ENCODE data around the gene PHF2. TPM values are rescaled to one million over a fixed set of nuclear protein-coding genes. Genes with fewer than 3 reads are reported as not detected.

PHF2 gene
- total RNA-seq, 1 donor from 2014 or later = 27.4 TPM

- Histone ChIP-seq H3K9me3 (replicated peaks) (peaks cover 63% of the 10 kb centered on the region), H3K4me1 (no peaks in the 10 kb centered on the region), H3K27ac (replicated peaks) (no peak overlapping the region), H3K4me3 (no peak overlapping the region), H3K27me3 (ENCODE audit: low read depth) (peaks cover 26% of the 10 kb centered on the region), H3K36me3 (no peaks in the 10 kb centered on the region)
- DNase-seq = no peak
- intact Hi-C loops (cut with micrococcal nuclease) = no loop called here
- TF ChIP-seq CTCF (IDR thresholded peaks at IDR 0.05; ENCODE audit: borderline replicate concordance) = no peak
Measured at GRCh38 chr9:93701494-93702218, 125.3 kb downstream of the PHF2 start.

- Histone ChIP-seq H3K4me3 (no peak overlapping the region), H3K9me3 (replicated peaks) (peaks cover 67% of the 10 kb centered on the region), H3K27me3 (ENCODE audit: low read depth) (peaks cover 24% of the 10 kb centered on the region), H3K27ac (replicated peaks) (no peak overlapping the region), H3K36me3 (no peaks in the 10 kb centered on the region), H3K4me1 (no peaks in the 10 kb centered on the region)
- TF ChIP-seq CTCF (IDR thresholded peaks at IDR 0.05; ENCODE audit: borderline replicate concordance) = no peak
- no peak for DNase-seq
- intact Hi-C loops (cut with micrococcal nuclease) = no loop called here
Measured at GRCh38 chr9:93702261-93702660, 125.9 kb downstream of the PHF2 start.

GRCh38 chr9:93708289-93708986 lies 132.1 kb downstream of the PHF2 start:
- DNase-seq = no peak
- no peak overlapping the region for H3K4me3 ChIP-seq
- intact Hi-C loops (cut with micrococcal nuclease) = no loop called here

GRCh38 chr9:93708987-93709302 lies 132.6 kb downstream of the PHF2 start:
- Histone ChIP-seq H3K4me3 (no peak overlapping the region), H3K4me1 (no peaks in the 10 kb centered on the region), H3K9me3 (replicated peaks) (peaks cover 36% of the 10 kb centered on the region), H3K27ac (replicated peaks) (no peak overlapping the region), H3K27me3 (ENCODE audit: low read depth) (peaks cover 13% of the 10 kb centered on the region), H3K36me3 (no peaks in the 10 kb centered on the region)
- DNase-seq = no peak
- intact Hi-C loops (cut with micrococcal nuclease) = no loop called here
- TF ChIP-seq CTCF (IDR thresholded peaks at IDR 0.05; ENCODE audit: borderline replicate concordance) = no peak

More at GRCh38 chr9:93708289-93708986, 132.1 kb downstream of the PHF2 start:
- no peak overlapping the region for H3K27ac ChIP-seq (replicated peaks)
- no peak for TF ChIP-seq CTCF (IDR thresholded peaks at IDR 0.05; ENCODE audit: borderline replicate concordance)
- H3K27me3 ChIP-seq (ENCODE audit: low read depth) = peaks cover 9% of the 10 kb centered on the region
- H3K36me3 ChIP-seq = no peaks in the 10 kb centered on the region
- no peaks in the 10 kb centered on the region for H3K4me1 ChIP-seq
- H3K9me3 ChIP-seq (replicated peaks) = peaks cover 41% of the 10 kb centered on the region

GRCh38 chr9:93709600-93710369 lies 133.4 kb downstream of the PHF2 start:
- DNase-seq = no peak
- intact Hi-C loops (cut with micrococcal nuclease) = no loop called here
- no peak for TF ChIP-seq CTCF (IDR thresholded peaks at IDR 0.05; ENCODE audit: borderline replicate concordance)
- Histone ChIP-seq H3K36me3 (no peaks in the 10 kb centered on the region), H3K9me3 (replicated peaks) (peaks cover 27% of the 10 kb centered on the region), H3K27me3 (ENCODE audit: low read depth) (peaks cover 16% of the 10 kb centered on the region), H3K4me1 (no peaks in the 10 kb centered on the region), H3K4me3 (no peak overlapping the region), H3K27ac (replicated peaks) (no peak overlapping the region)

Data from left ventricle myocardium inferior (tissue), 1 donor.